H9 (cell line): ENCODE data around the gene ITLN1. TPM values are rescaled to one million over a fixed set of nuclear protein-coding genes. Genes with fewer than 3 reads are reported as not detected.

Experiments
- DNase-seq: peaks from one replicate; pipeline ENCODE4 v3.0.0-alpha.2; 2017
- H2AFZ ChIP-seq: one replicate; pipeline ENCODE4 v1.6.1; 2013; ENCODE audit warnings: mild to moderate bottlenecking, low read length, control low read depth, moderate library complexity
- H2AK5ac ChIP-seq: 2 replicates; pipeline ENCODE4 v1.6.1; 2013; ENCODE audit warnings: low read length, control low read depth, mixed read lengths; ENCODE audit not compliant: insufficient read length
- H2BK120ac ChIP-seq: one replicate; pipeline ENCODE4 v1.6.1; 2013; ENCODE audit warnings: low read depth, mild to moderate bottlenecking, low read length, control low read depth, inconsistent platforms; ENCODE audit not compliant: poor library complexity, severe bottlenecking
- H2BK12ac ChIP-seq: 2 replicates; pipeline ENCODE4 v1.6.1; 2013; ENCODE audit warnings: low read length, control low read depth, mixed read lengths, low read depth; ENCODE audit not compliant: insufficient read length
- H2BK15ac ChIP-seq: 2 replicates; pipeline ENCODE4 v1.6.1; 2013; ENCODE audit warnings: low read depth, low read length, control low read depth
- H2BK20ac ChIP-seq: one replicate; pipeline ENCODE4 v1.6.1; 2013; ENCODE audit warnings: low read depth, mild to moderate bottlenecking, low read length, control low read depth, inconsistent platforms; ENCODE audit not compliant: poor library complexity, severe bottlenecking
- H2BK5ac ChIP-seq: 2 replicates; pipeline ENCODE4 v1.6.1; 2013; ENCODE audit warnings: low read length, control low read depth, mixed read lengths; ENCODE audit not compliant: insufficient read length
- H3K14ac ChIP-seq: 2 replicates; pipeline ENCODE4 v1.6.1; 2013; ENCODE audit warnings: low read length, control low read depth; ENCODE audit not compliant: insufficient read depth
- H3K18ac ChIP-seq: 2 replicates; pipeline ENCODE4 v1.6.1; 2013; ENCODE audit warnings: low read depth, mild to moderate bottlenecking, mixed read lengths, low read length, control low read depth; ENCODE audit not compliant: insufficient read length
- H3K23ac ChIP-seq: 2 replicates; pipeline ENCODE4 v1.6.1; 2013; ENCODE audit warnings: low read length, control low read depth, mixed read lengths, low read depth; ENCODE audit not compliant: insufficient read length
- H3K23me2 ChIP-seq: 2 replicates; pipeline ENCODE4 v1.6.1; 2013; ENCODE audit warnings: low read depth, mild to moderate bottlenecking, mixed read lengths, low read length, control low read depth; ENCODE audit not compliant: insufficient read length, poor library complexity, severe bottlenecking
- H3K27ac ChIP-seq: 2 replicates; pipeline ENCODE4 v1.5.1; 2013; ENCODE audit warnings: low read length, control low read depth, mixed read lengths, low read depth; ENCODE audit not compliant: insufficient read length
- H3K27me3 ChIP-seq: 2 replicates; pipeline ENCODE4 v1.6.1; 2013; ENCODE audit warnings: low read length, control low read depth, inconsistent platforms; ENCODE audit not compliant: insufficient read depth
- H3K4ac ChIP-seq: 2 replicates; pipeline ENCODE4 v1.6.1; 2013; ENCODE audit warnings: low read depth, mild to moderate bottlenecking, control low read depth, inconsistent platforms, low read length, moderate library complexity
- H3K4me1 ChIP-seq: 2 replicates; pipeline ENCODE4 v1.6.1; 2013; ENCODE audit warnings: low read length, control low read depth, inconsistent platforms; ENCODE audit not compliant: insufficient read depth
- H3K4me2 ChIP-seq: 2 replicates; pipeline ENCODE4 v1.6.1; 2013; ENCODE audit warnings: low read length, control low read depth, mixed read lengths; ENCODE audit not compliant: insufficient read length, insufficient read depth
- H3K56ac ChIP-seq: 2 replicates; pipeline ENCODE4 v1.6.1; 2013; ENCODE audit warnings: low read depth, mild to moderate bottlenecking, mixed read lengths, low read length, control low read depth; ENCODE audit not compliant: insufficient read length
- H3K79me1 ChIP-seq: 2 replicates; pipeline ENCODE4 v1.6.1; 2013; ENCODE audit warnings: low read depth, mild to moderate bottlenecking, moderate library complexity, low read length, control low read depth, inconsistent platforms; ENCODE audit not compliant: insufficient read depth, poor library complexity, severe bottlenecking
- H3K79me2 ChIP-seq: 2 replicates; pipeline ENCODE4 v1.6.1; 2013; ENCODE audit warnings: low read length, control low read depth, inconsistent platforms; ENCODE audit not compliant: insufficient read depth
- H3K9ac ChIP-seq: 2 replicates; pipeline ENCODE4 v1.6.1; 2013; ENCODE audit warnings: low read length, control low read depth, mixed read lengths; ENCODE audit not compliant: insufficient read length; ENCODE audit errors: extremely low read depth
- H3K9me3 ChIP-seq: one replicate; pipeline ENCODE4 v1.6.1; 2013; ENCODE audit warnings: low read depth, low read length, inconsistent platforms; ENCODE audit not compliant: control insufficient read depth
- H3T11ph ChIP-seq: one replicate; pipeline ENCODE4 v1.6.1; 2013; ENCODE audit warnings: mild to moderate bottlenecking, low read length, control low read depth, inconsistent platforms
- H4K20me1 ChIP-seq: one replicate; pipeline ENCODE4 v1.6.1; 2013; ENCODE audit not compliant: control insufficient read depth, insufficient read length, insufficient read depth
- H4K5ac ChIP-seq: 2 replicates; pipeline ENCODE4 v1.6.1; 2013; ENCODE audit warnings: low read depth, mild to moderate bottlenecking, mixed read lengths, low read length, control low read depth; ENCODE audit not compliant: insufficient read length
- H4K8ac ChIP-seq: replicated peaks from 2 replicates; pipeline ENCODE4 v1.6.1; 2013; ENCODE audit warnings: low read length, control low read depth, mixed read lengths, low read depth; ENCODE audit not compliant: insufficient read length
- H4K91ac ChIP-seq: 2 replicates; pipeline ENCODE4 v1.6.1; 2013; ENCODE audit warnings: low read depth, mild to moderate bottlenecking, moderate library complexity, mixed read lengths, low read length, control low read depth; ENCODE audit not compliant: insufficient read length
- H3K27ac Mint-ChIP-seq, 3 experiments: 2 replicates in 2 of 3; 3 replicates in 1 of 3; pipeline ENCODE4 v1.8.0; 2020 to 2021; ENCODE audit warnings: mixed read lengths in 3 of 3, mild to moderate bottlenecking in 1 of 3, moderate library complexity in 1 of 3
- H3K27me3 Mint-ChIP-seq: 2 replicates; pipeline ENCODE4 v1.8.0; 2021; ENCODE audit warnings: low read depth, mild to moderate bottlenecking, moderate library complexity, mixed read lengths
- H3K36me3 Mint-ChIP-seq, 3 experiments: 2 replicates in 2 of 3; 3 replicates in 1 of 3; pipeline ENCODE4 v1.8.0; 2020 to 2021; ENCODE audit warnings: low read depth in 3 of 3, mixed read lengths in 3 of 3; ENCODE audit not compliant: insufficient read depth in 1 of 3
- H3K4me1 Mint-ChIP-seq, 2 experiments: 2 replicates each; pipeline ENCODE4 v1.8.0; 2020; ENCODE audit warnings: mixed read lengths in 2 of 2
- H3K4me3 Mint-ChIP-seq, 2 experiments: 2 replicates in 1 of 2; 3 replicates in 1 of 2; pipeline ENCODE4 v1.8.0; 2020 to 2021; ENCODE audit warnings: mild to moderate bottlenecking in 2 of 2, mixed read lengths in 2 of 2, moderate library complexity in 1 of 2
- H3K9me3 Mint-ChIP-seq, 2 experiments: 2 replicates in 1 of 2; 3 replicates in 1 of 2; pipeline ENCODE4 v1.8.0; 2020; ENCODE audit warnings: mild to moderate bottlenecking in 2 of 2, mixed read lengths in 2 of 2, moderate library complexity in 1 of 2
- CTCF ChIP-seq: fragments of 200-600 bp; sonication (generic); conservative IDR thresholded peaks from 3 replicates; pipeline ENCODE4 v1.8.0; 2021; ENCODE audit warnings: antibody characterized with exemption, mild to moderate bottlenecking
- WGBS: extraction: QIAGEN DNeasy Blood & Tissue Kit; methylation state at CpG from one replicate; pipeline ENCODE4 v1.1.7; 2013; ENCODE audit warnings: missing lambda C conversion rate, low lambda C conversion rate, mixed read lengths; ENCODE audit not compliant: insufficient read length; ENCODE audit errors: extremely low coverage; 5-methylcytosine and 5-hydroxymethylcytosine counted together
- total RNA-seq: library from RNA; stranded (reverse); gene quantifications from 2 replicates; pipeline ENCODE4 v1.2.1, GENCODE V29; 2021

ITLN1 gene
- total RNA-seq, 1 experiment from 2014 or later = not detected

- WGBS = no CpG with 5 or more reads among the region's 8 CpGs
- Mint-ChIP-seq H3K4me3 (no peak overlapping the region; a peak in 1 of 5 replicates), H3K27me3 (peaks cover 2% of the 10 kb centered on the region; the same call in 1 of the 2 replicates)
Observed at GRCh38 chr1:160830321-160831153, 54.4 kb downstream of the ITLN1 start.

More at GRCh38 chr1:160830321-160831153, 54.4 kb downstream of the ITLN1 start:
- no peaks in the 10 kb centered on the region for H3K79me2 ChIP-seq
- H3K4me1 ChIP-seq = no peaks in the 10 kb centered on the region
- no peaks in the 10 kb centered on the region for H4K20me1 ChIP-seq
- no peak overlapping the region for H4K5ac ChIP-seq
- no peak overlapping the region for H3K56ac ChIP-seq
- no peak overlapping the region for H3K4ac ChIP-seq
- no peak overlapping the region for H2BK120ac ChIP-seq
- no peak overlapping the region for H2BK5ac ChIP-seq
- TF ChIP-seq CTCF = peak; percentile 90
- H4K8ac ChIP-seq = no peak overlapping the region
- no peak overlapping the region for H3K27ac ChIP-seq
- no peaks in the 10 kb centered on the region for H3K27me3 ChIP-seq
- Mint-ChIP-seq H3K36me3 (no peaks in the 10 kb centered on the region), H3K9me3 (no peaks in the 10 kb centered on the region), H3K4me1 (peaks cover 10 to 16% of the 10 kb centered on the region in 2 experiments), H3K27ac (no peak overlapping the region)
- no peak overlapping the region for H2BK12ac ChIP-seq
- H3K23ac ChIP-seq = no peak overlapping the region
- H3K9me3 ChIP-seq = no peaks in the 10 kb centered on the region
- no peak overlapping the region for H2AK5ac ChIP-seq
- H4K91ac ChIP-seq = no peak overlapping the region
- no peaks in the 10 kb centered on the region for H3K23me2 ChIP-seq
- DNase-seq = peak; percentile 83
- H2BK15ac ChIP-seq = no peak overlapping the region
- H2AFZ ChIP-seq = no peak overlapping the region
- no peaks in the 10 kb centered on the region for H3K79me1 ChIP-seq
- H3K18ac ChIP-seq = no peak overlapping the region
- no peak overlapping the region for H3T11ph ChIP-seq
- H3K4me2 ChIP-seq = no peak overlapping the region
- no peak overlapping the region for H3K9ac ChIP-seq
- H2BK20ac ChIP-seq = no peak overlapping the region
- no peak overlapping the region for H3K14ac ChIP-seq
